K562 (cell line): ENCODE data around the gene NEUROG1. TPM values are rescaled to one million over a fixed set of nuclear protein-coding genes. Genes with fewer than 3 reads are reported as not detected.

Experiments
- ATAC-seq: fragments of 200-7000 bp; cut with Tn5 transposase; 3 replicates; pipeline ENCODE4 v1.9.1; 2020; ENCODE audit warnings: moderate library complexity
- BruUV-seq: library from RNA; stranded (reverse); fragments of 400-500 nt; replicated peaks from 2 replicates; lab custom pipeline; 2021; lab: Mats Ljungman, UMichigan
- CTCF ChIA-PET: fragments of 300-600 bp; formaldehyde crosslinking; extraction: SDS; loops from one replicate; lab custom pipeline; 2021; ENCODE audit warnings: low intra/inter-chr PET ratio; lab: Yijun Ruan, JAX
- POLR2A ChIA-PET: fragments of 300-600, 350-650 bp; sonication (Branson Sonifier 250); formaldehyde crosslinking; extraction: SDS; loops from one replicate; lab custom pipeline; 2021; ENCODE audit warnings: antibody characterized with exemption, inconsistent platforms; lab: Yijun Ruan, JAX
- DNase-seq, 4 experiments: peaks; one replicate each; pipeline versions ENCODE4 v3.0.0 to v3.0.0-alpha.2; 2011 to 2018; ENCODE audit warnings: low spot score in 3 of 4, mixed read lengths in 3 of 4; ENCODE audit errors: extremely low read depth in 1 of 4
- FAIRE-seq: peaks from 2 replicates; lab custom pipeline; 2011; peaks lifted over from hg19 to GRCh38; lab: Jason Lieb, UNC
- H2AFZ ChIP-seq: 2 replicates; pipeline ENCODE4 v1.6.0; 2011; ENCODE audit warnings: low read depth, low read length, control low read depth, inconsistent platforms
- H3K27ac ChIP-seq: fragments of 200-600 bp; 3 replicates; pipeline ENCODE4 v1.8.0; 2011; ENCODE audit warnings: low read depth, mild to moderate bottlenecking, control low read depth, inconsistent platforms, low read length, moderate library complexity, mixed read lengths; ENCODE audit errors: extremely low read depth
- H3K27me3 ChIP-seq, 2 experiments: fragments of 300-600 bp in 1 of 2; 2 replicates in 1 of 2; 3 replicates in 1 of 2; pipeline versions ENCODE4 v1.6.0 to v1.8.0; 2011; ENCODE audit warnings: inconsistent platforms in 2 of 2, low read length in 2 of 2, mild to moderate bottlenecking in 1 of 2, mixed read lengths in 1 of 2, moderate library complexity in 1 of 2; ENCODE audit not compliant: control insufficient read depth in 2 of 2, insufficient read depth in 2 of 2
- H3K36me3 ChIP-seq: fragments of 300-600 bp; 3 replicates; pipeline ENCODE4 v1.8.0; 2011; ENCODE audit warnings: mild to moderate bottlenecking, low read length, inconsistent platforms; ENCODE audit not compliant: control insufficient read depth, insufficient read depth
- H3K4me1 ChIP-seq, 2 experiments: fragments of 200-600 bp in 1 of 2; replicated peaks in 1 of 2; 2 replicates in 1 of 2; 3 replicates in 1 of 2; pipeline versions ENCODE4 v1.5.1 to v1.8.0; 2011; ENCODE audit warnings: inconsistent platforms in 2 of 2, low read length in 2 of 2, mild to moderate bottlenecking in 1 of 2, mixed read lengths in 1 of 2, moderate library complexity in 1 of 2; ENCODE audit not compliant: control insufficient read depth in 2 of 2, insufficient read depth in 2 of 2
- H3K4me2 ChIP-seq: 2 replicates; pipeline ENCODE4 v1.6.1; 2011; ENCODE audit warnings: low read length, control low read depth, inconsistent platforms, mixed read lengths; ENCODE audit not compliant: insufficient read depth
- H3K4me3 ChIP-seq: fragments of 200-600 bp; sonication (generic), shearing (Covaris generic); 2 replicates; pipeline ENCODE4 v1.5.1; 2016; ENCODE audit warnings: control low read depth, inconsistent platforms
- H3K79me2 ChIP-seq: fragments of 200-600 bp; 3 replicates; pipeline ENCODE4 v1.8.0; 2011; ENCODE audit warnings: low read length, inconsistent platforms; ENCODE audit not compliant: control insufficient read depth, insufficient read depth
- H3K9ac ChIP-seq, 2 experiments: 2 replicates each; pipeline versions ENCODE4 v1.6.0 to v1.6.1; 2011; ENCODE audit warnings: low read depth in 2 of 2, low read length in 2 of 2, control low read depth in 1 of 2, inconsistent platforms in 1 of 2, mild to moderate bottlenecking in 1 of 2, mixed read lengths in 1 of 2; ENCODE audit not compliant: insufficient read depth in 1 of 2
- H3K9me1 ChIP-seq: one replicate; pipeline ENCODE4 v1.6.0; 2011; ENCODE audit warnings: inconsistent platforms, mild to moderate bottlenecking, low read length, moderate library complexity; ENCODE audit not compliant: control insufficient read depth, insufficient read depth
- H3K9me3 ChIP-seq: replicated peaks from 2 replicates; pipeline ENCODE4 v1.5.1; 2011; ENCODE audit warnings: low read depth, low read length, inconsistent platforms; ENCODE audit not compliant: control insufficient read depth, insufficient read depth
- H4K20me1 ChIP-seq: replicated peaks from 2 replicates; pipeline ENCODE4 v1.6.1; 2011; ENCODE audit warnings: low read length, inconsistent platforms, mixed read lengths; ENCODE audit not compliant: control insufficient read depth, insufficient read depth
- CTBP1 ChIP-seq: fragments of 450-650 bp; IDR thresholded peaks from 2 replicates; pipeline ENCODE4 v1.6.1; 2016; ENCODE audit warnings: borderline replicate concordance
- ELK3 ChIP-seq: fragments of 450-650 bp; formaldehyde crosslinking; IDR thresholded peaks from 2 replicates; pipeline ENCODE4 v1.4.0; 2020; ENCODE audit warnings: mild to moderate bottlenecking
- FIP1L1 ChIP-seq: fragments of 200-400 bp; formaldehyde crosslinking; IDR thresholded peaks from 2 replicates; pipeline ENCODE4 v1.6.1; 2018; ENCODE audit warnings: mild to moderate bottlenecking, low read depth, low read length; ENCODE audit not compliant: poor library complexity, severe bottlenecking
- HDAC8 ChIP-seq: fragments of 450-650 bp; IDR thresholded peaks from 2 replicates; pipeline ENCODE4 v1.6.1; 2016; ENCODE audit warnings: mild to moderate bottlenecking, missing genetic modification characterization, moderate library complexity, missing compliant biosample characterization
- PKNOX1 ChIP-seq: fragments of 450-650 bp; IDR thresholded peaks from 2 replicates; pipeline ENCODE4 v1.6.1; 2016
- RBM25 ChIP-seq: fragments of 200-400 bp; formaldehyde crosslinking; IDR thresholded peaks from 2 replicates; pipeline ENCODE4 v1.6.1; 2018; ENCODE audit warnings: low read length, low read depth, moderate library complexity; ENCODE audit not compliant: severe bottlenecking
- SRF ChIP-seq, 2 experiments: fragments of 250-450, 450-650 bp in 1 of 2; sonication (Bioruptor Pico) in 1 of 2; sonication (generic) in 1 of 2; formaldehyde crosslinking; IDR thresholded peaks; 2 replicates each; pipeline versions ENCODE4 v1.5.0 to v1.5.1; 2020 to 2022; ENCODE audit warnings: mild to moderate bottlenecking in 1 of 2, missing genetic modification reagents in 1 of 2
- SRSF1 ChIP-seq: fragments of 200-400 bp; formaldehyde crosslinking; IDR thresholded peaks from 2 replicates; pipeline ENCODE4 v1.6.1; 2017; ENCODE audit warnings: mild to moderate bottlenecking, low read depth, low read length, moderate library complexity
- TCF15 ChIP-seq: fragments of 250-450 bp; sonication (Bioruptor Pico); IDR thresholded peaks from 2 replicates; pipeline ENCODE4 v1.8.0; 2022; ENCODE audit warnings: moderate library complexity, mild to moderate bottlenecking, inconsistent platforms
- TRIM28 ChIP-seq: fragments of 450-650 bp; IDR thresholded peaks from 2 replicates; pipeline ENCODE4 v1.6.1; 2017
- U2AF2 ChIP-seq: fragments of 200-400 bp; formaldehyde crosslinking; optimal IDR thresholded peaks from 2 replicates; pipeline ENCODE3; 2017; ENCODE audit warnings: low read depth, mild to moderate bottlenecking, low read length
- ZNF561 ChIP-seq: fragments of 450-650 bp; formaldehyde crosslinking; conservative IDR thresholded peaks from 2 replicates; pipeline ENCODE4 v1.4.0; 2020; ENCODE audit warnings: mild to moderate bottlenecking, moderate library complexity
- WGBS: fragments of 100-300 bp; shearing (Covaris generic); methylation state at CpG from one replicate; pipeline ENCODE4 v1.1.6; 2016; ENCODE audit warnings: low coverage, mixed read lengths; ENCODE audit not compliant: insufficient coverage; ENCODE audit errors: missing lambda C conversion rate; 5-methylcytosine and 5-hydroxymethylcytosine counted together
- in situ Hi-C: fragments of 300-500 bp; cut with MboI; formaldehyde crosslinking; loops from 4 replicates; pipeline ENCODE4 v1.15.0; 2018; ENCODE audit warnings: inconsistent platforms, mixed read lengths
- intact Hi-C: fragments of 100-400 bp; cut with micrococcal nuclease; formaldehyde crosslinking; loops from 2 replicates; pipeline ENCODE4 v1.14.2; 2022
- polyA plus RNA-seq, 8 experiments: library from polyadenylated mRNA; depleted of rRNA in 4 of 8; stranded (reverse) in 5 of 8; unstranded in 3 of 8; fragments of >200 nt; fragmentation: Nextera tagmentation in 2 of 8; fragmentation: Illumina TruSeq in 1 of 8; extraction: Ambion mirVana in 2 of 8; extraction: Trizol in 1 of 8; gene quantifications; 2 replicates each; pipeline versions ENCODE4 v1.2.1 to v1.2.3, GENCODE V29; 2011 to 2014; ENCODE audit warnings: inconsistent platforms in 1 of 8, missing spikeins in 1 of 8
- total RNA-seq, 7 experiments: library from RNA; depleted of rRNA in 6 of 7; stranded (reverse); fragments of >200 nt in 6 of 7; fragmentation: Illumina TruSeq in 2 of 7; extraction: Trizol in 2 of 7; gene quantifications; 2 replicates each; pipeline versions ENCODE4 v1.2.1 to v1.2.3, GENCODE V29; 2011 to 2021; ENCODE audit warnings: low replicate concordance in 1 of 7

The NEUROG1 gene
- total and polyA plus RNA-seq, 9 of the 15 experiments (the other 6 are each of a cell fraction or from before 2014, with no cell fraction given): not detected

- intact Hi-C loops: no loop called here
- ChIA-PET POLR2A (no interaction called here), CTCF (no interaction called here)
- Histone ChIP-seq H3K9me3 (no peaks in the 10 kb centered on the region), H3K27me3 (no peaks in the 10 kb centered on the region; a peak in 2 of 5 replicates), H3K36me3 (no peaks in the 10 kb centered on the region), H3K4me2 (no peak overlapping the region), H3K4me3 (no peak overlapping the region), H3K4me1 (no peaks in the 10 kb centered on the region; a peak in 1 of 5 replicates), H4K20me1 (no peaks in the 10 kb centered on the region), H3K9ac (no peak overlapping the region), H3K27ac (no peak overlapping the region), H2AFZ (no peak overlapping the region), H3K9me1 (no peaks in the 10 kb centered on the region), H3K79me2 (no peaks in the 10 kb centered on the region)
- no TSS peak for BruUV-seq
- ATAC-seq (no peak), FAIRE-seq (no peak), DNase-seq (no peak)
- in situ Hi-C loops: no loop called here
- TF ChIP-seq CTBP1 (0 out of 2 replicates have a peak, but pooled peaks have one; percentile 23), PKNOX1 (no peak)
- 52% methylated on average over 3 of the region's 3 CpGs for WGBS
Measured at GRCh38 chr5:135514116-135514515, 21.6 kb downstream of the NEUROG1 start.

GRCh38 chr5:135511761-135512575 is 23.8 kb downstream of the NEUROG1 start:
- in situ Hi-C loops: no loop called here
- Histone ChIP-seq H3K9me3 (no peaks in the 10 kb centered on the region), H3K9ac (no peak overlapping the region), H3K9me1 (no peaks in the 10 kb centered on the region), H3K36me3 (no peaks in the 10 kb centered on the region), H2AFZ (no peak overlapping the region), H3K27ac (no peak overlapping the region), H3K4me3 (no peak overlapping the region), H3K4me1 (no peaks in the 10 kb centered on the region), H3K4me2 (no peak overlapping the region), H3K27me3 (no peaks in the 10 kb centered on the region; a peak in 2 of 5 replicates), H4K20me1 (no peaks in the 10 kb centered on the region), H3K79me2 (no peaks in the 10 kb centered on the region)
- no TSS peak for BruUV-seq
- ChIA-PET CTCF (no interaction called here), POLR2A (no interaction called here)
- no peak for DNase-seq
- no peak for ATAC-seq
- intact Hi-C loops: no loop called here
- WGBS: 10% methylated on average over 1 of the region's 1 CpG
- no peak for FAIRE-seq
- TF ChIP-seq ELK3 (CRISPR knock-in tag): no peak
- no peak for TF ChIP-seq SRF (CRISPR knock-in tag; IDR thresholded peaks at IDR 0.05)
- no peak for TF ChIP-seq RBM25
- TF ChIP-seq HDAC8 (tag): no peak
- no peak for TF ChIP-seq SRSF1
- TF ChIP-seq TRIM28: no peak
- TF ChIP-seq ZNF561: no peak
- no peak for TF ChIP-seq TCF15
- no peak for TF ChIP-seq FIP1L1
- TF ChIP-seq U2AF2: no peak
